CD4-positive, CD25-positive, alpha-beta regulatory T cell (primary cell): ENCODE data around the gene TMEM41A. TPM values are rescaled to one million over a fixed set of nuclear protein-coding genes. Genes with fewer than 3 reads are reported as not detected.
"Not testable (repeated sequence)": the region's sequence is repeated elsewhere in the genome, so short reads cannot be mapped to it uniquely, and the experiment has no call there.

ENCODE experiments used
- ATAC-seq, 2 donors: fragments of 150-1000 bp; cut with Tn5 transposase; one replicate each; pipeline ENCODE4 v1.10.0; 2021; ENCODE audit warnings: low read depth in 2 of 2, moderate number of reproducible peaks in 2 of 2, moderate library complexity in 1 of 2
- DNase-seq, 3 donors: peaks; one replicate each; pipeline versions ENCODE4 v3.0.0 to v3.0.0-alpha.2; 2012 to 2022; ENCODE audit warnings: mixed read lengths in 1 of 3
- H3K27ac ChIP-seq: one replicate; pipeline ENCODE4 v1.7.0; 2013; ENCODE audit warnings: mild to moderate bottlenecking, low read length; ENCODE audit not compliant: insufficient read depth, poor library complexity, severe bottlenecking
- H3K27me3 ChIP-seq: one replicate; pipeline ENCODE4 v1.7.0; 2013; ENCODE audit warnings: low read length; ENCODE audit not compliant: control insufficient read depth, insufficient read depth
- H3K36me3 ChIP-seq: one replicate; pipeline ENCODE4 v1.7.0; 2013; ENCODE audit warnings: mild to moderate bottlenecking, low read length, moderate library complexity; ENCODE audit not compliant: control insufficient read depth, insufficient read depth
- H3K4me1 ChIP-seq: 2 replicates; pipeline ENCODE4 v1.7.0; 2013; ENCODE audit warnings: mild to moderate bottlenecking, low read length; ENCODE audit not compliant: insufficient read depth, control insufficient read depth, poor library complexity, severe bottlenecking
- H3K4me3 ChIP-seq: one replicate; pipeline ENCODE4 v1.7.0; 2013; ENCODE audit warnings: low read depth, mild to moderate bottlenecking, low read length, moderate library complexity
- H3K9me3 ChIP-seq, 2 experiments: 1 replicate in 1 of 2; 2 replicates in 1 of 2; pipeline ENCODE4 v1.7.0; 2013; ENCODE audit warnings: low read length in 2 of 2, mild to moderate bottlenecking in 1 of 2, moderate library complexity in 1 of 2; ENCODE audit not compliant: control insufficient read depth in 2 of 2
- H3K27ac Mint-ChIP-seq, 3 donors: one replicate each; pipeline ENCODE4 v1.8.0; 2020 to 2022; ENCODE audit warnings: mild to moderate bottlenecking in 3 of 3, mixed read lengths in 3 of 3, moderate library complexity in 2 of 3
- H3K27me3 Mint-ChIP-seq: one replicate; pipeline ENCODE4 v1.8.0; 2022; ENCODE audit warnings: mild to moderate bottlenecking, mixed read lengths
- H3K36me3 Mint-ChIP-seq: one replicate; pipeline ENCODE4 v1.8.0; 2020; ENCODE audit warnings: mixed read lengths
- H3K4me1 Mint-ChIP-seq, 4 donors: one replicate each; pipeline ENCODE4 v1.8.0; 2020 to 2022; ENCODE audit warnings: mixed read lengths in 4 of 4, mild to moderate bottlenecking in 1 of 4
- H3K4me3 Mint-ChIP-seq, 4 donors: one replicate each; pipeline ENCODE4 v1.8.0; 2020 to 2022; ENCODE audit warnings: mild to moderate bottlenecking in 4 of 4, mixed read lengths in 4 of 4, moderate library complexity in 3 of 4
- H3K9me3 Mint-ChIP-seq, 7 donors: one replicate each; pipeline ENCODE4 v1.8.0; 2020 to 2022; ENCODE audit warnings: mixed read lengths in 7 of 7, mild to moderate bottlenecking in 3 of 7, moderate library complexity in 2 of 7
- polyA plus RNA-seq, 4 donors: library from polyadenylated mRNA; unstranded; fragments of 300-500 nt; fragmentation: Illumina TruSeq; gene quantifications; one replicate each; pipeline ENCODE4 v1.2.3, GENCODE V29; 2021
- total RNA-seq: library from RNA; stranded (reverse); gene quantifications from one replicate; pipeline ENCODE4 v1.2.3, GENCODE V29; 2022

TMEM41A gene
- total and polyA plus RNA-seq, 5 donors from 2014 or later, result 18.6 to 42.8 (median 22.0) TPM

DNA sequence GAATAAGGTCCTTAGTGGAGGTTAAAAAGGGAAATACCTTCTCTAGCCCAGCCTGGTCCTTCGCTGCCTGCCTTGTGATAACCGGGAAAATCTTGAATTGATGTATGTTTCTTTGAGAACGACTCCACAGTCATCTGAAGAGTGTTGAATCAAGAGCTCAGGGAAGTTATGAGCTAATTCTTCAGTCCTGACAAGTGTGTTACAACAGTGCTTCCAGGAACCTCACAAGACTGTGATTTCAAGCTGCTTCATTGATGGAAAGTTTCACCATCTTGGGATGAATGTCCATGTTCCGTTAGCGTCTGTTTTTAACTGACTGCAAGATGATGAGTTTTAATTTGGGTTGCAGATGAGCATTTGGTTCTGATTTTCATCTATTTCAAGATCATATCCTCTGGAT is 12.4 kb downstream of the TMEM41A start:
- H3K4me3 ChIP-seq, result no peak overlapping the region
- Mint-ChIP-seq H3K9me3 (peaks cover 0 to 1% (median 0%) of the 10 kb centered on the region in 7 donors), H3K27ac (peak overlapping the region in 1 of 3 donors; percentile 46), H3K27me3 (no peaks in the 10 kb centered on the region), H3K4me3 (no peak overlapping the region), H3K36me3 (peaks cover 43% of the 10 kb centered on the region), H3K4me1 (peaks cover 11 to 17% (median 13%) of the 10 kb centered on the region in 4 donors)
- no peaks in the 10 kb centered on the region for H3K27me3 ChIP-seq
- H3K4me1 ChIP-seq, result no peaks in the 10 kb centered on the region
- peaks cover 33% of the 10 kb centered on the region for H3K36me3 ChIP-seq
- H3K9me3 ChIP-seq, result no peaks in the 10 kb centered on the region
- ATAC-seq (no peak), DNase-seq (no peak)
- no peak overlapping the region for H3K27ac ChIP-seq

DNA sequence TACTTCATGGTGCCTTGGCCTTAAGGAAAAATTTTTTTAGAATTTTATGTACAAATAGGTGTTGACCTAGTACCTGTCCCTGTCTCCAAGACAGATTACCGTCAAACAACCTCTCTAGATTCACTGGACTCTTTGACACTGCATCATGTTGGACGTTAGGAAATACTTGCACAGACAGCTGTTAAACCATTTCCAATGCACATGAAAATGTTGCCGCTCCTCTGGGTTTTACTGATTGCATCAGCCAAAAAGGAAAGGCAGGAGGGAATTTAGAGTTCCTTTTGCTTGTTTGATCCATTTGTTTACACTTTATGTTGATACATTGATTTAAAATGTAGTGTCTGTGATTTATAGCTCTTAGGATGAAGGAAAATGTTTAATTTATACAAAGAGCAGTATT is 14.5 kb downstream of the TMEM41A start:
- peaks cover 9 to 17% (median 13%) of the 10 kb centered on the region in 4 donors for H3K4me1 Mint-ChIP-seq
- peaks cover 13% of the 10 kb centered on the region for H3K36me3 ChIP-seq
- no peak for DNase-seq
- H3K9me3 Mint-ChIP-seq, result peaks cover 0 to 3% (median 0%) of the 10 kb centered on the region in 7 donors
- H3K27ac Mint-ChIP-seq, result no peak overlapping the region
- H3K4me3 ChIP-seq, result no peak overlapping the region
- no peaks in the 10 kb centered on the region for H3K9me3 ChIP-seq
- ATAC-seq, result no peak
- H3K27me3 ChIP-seq, result no peaks in the 10 kb centered on the region
- H3K4me1 ChIP-seq, result no peaks in the 10 kb centered on the region
- H3K4me3 Mint-ChIP-seq, result no peak overlapping the region
- H3K27me3 Mint-ChIP-seq, result no peaks in the 10 kb centered on the region
- peaks cover 48% of the 10 kb centered on the region for H3K36me3 Mint-ChIP-seq
- H3K27ac ChIP-seq, result no peak overlapping the region

DNA sequence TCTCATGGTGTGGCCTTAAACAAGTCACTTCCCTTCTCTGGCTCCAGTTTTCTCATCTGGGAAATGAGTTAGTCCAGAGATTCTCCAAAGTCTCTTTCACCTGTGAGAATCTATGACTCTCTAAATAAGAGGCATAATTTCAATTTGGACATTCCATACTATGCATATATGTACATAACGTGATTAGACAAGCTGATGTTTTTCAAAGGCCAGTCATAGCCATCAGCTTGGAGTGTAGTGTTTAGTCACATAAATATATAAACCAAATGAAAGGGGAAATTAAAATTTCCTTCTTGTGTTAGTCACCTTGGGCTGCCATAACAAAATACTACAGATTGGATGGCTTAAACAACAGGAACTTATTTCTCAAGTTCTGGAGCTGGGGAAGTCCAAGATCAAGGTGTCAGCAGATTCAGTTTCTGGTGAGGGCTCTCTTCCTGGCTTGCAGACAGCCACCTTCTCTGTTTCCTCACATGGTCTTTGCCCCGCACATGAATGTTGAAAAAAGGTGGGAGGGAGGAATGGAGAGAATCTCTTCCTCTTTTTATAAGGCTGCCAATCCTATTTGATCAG is 19.4 kb downstream of the TMEM41A start:
- H3K27me3 Mint-ChIP-seq, result no peaks in the 10 kb centered on the region
- peaks cover 40% of the 10 kb centered on the region for H3K36me3 Mint-ChIP-seq

DNA sequence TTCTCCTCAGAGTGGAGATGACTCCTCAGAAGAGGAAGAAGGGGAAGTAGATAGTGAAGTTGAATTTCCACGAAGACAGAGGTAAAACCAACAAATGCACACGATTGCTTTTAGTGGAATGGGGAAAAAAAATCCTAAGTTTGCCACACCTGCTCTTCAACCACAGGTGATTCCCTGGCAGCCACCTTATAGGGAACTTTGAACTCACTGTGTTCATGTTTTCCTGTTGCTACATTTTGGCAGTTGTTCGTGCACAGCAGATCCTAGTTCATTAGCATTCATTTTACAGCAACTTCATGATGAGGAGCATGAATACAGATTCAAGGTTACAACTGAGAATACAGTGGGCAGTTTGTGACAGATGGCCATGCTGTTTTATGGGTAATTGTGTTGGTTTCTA is 21.5 kb downstream of the TMEM41A start:
- Histone ChIP-seq H3K9me3 (no peaks in the 10 kb centered on the region), H3K4me3 (no peak overlapping the region), H3K4me1 (no peaks in the 10 kb centered on the region), H3K27ac (no peak overlapping the region), H3K36me3 (no peaks in the 10 kb centered on the region), H3K27me3 (no peaks in the 10 kb centered on the region)
- H3K4me3 Mint-ChIP-seq, result no peak overlapping the region
- peaks cover 44% of the 10 kb centered on the region for H3K36me3 Mint-ChIP-seq
- H3K27ac Mint-ChIP-seq, result no peak overlapping the region
- H3K9me3 Mint-ChIP-seq, result peaks cover 0 to 2% (median 0%) of the 10 kb centered on the region in 7 donors
- H3K27me3 Mint-ChIP-seq, result no peaks in the 10 kb centered on the region
- no peak for ATAC-seq
- peaks cover 0 to 2% (median 0%) of the 10 kb centered on the region in 4 donors for H3K4me1 Mint-ChIP-seq
- DNase-seq, result no peak

More for the DNA sequence above, 19.4 kb downstream of the TMEM41A start:
- no peaks in the 10 kb centered on the region for H3K4me1 ChIP-seq
- no peak overlapping the region for H3K27ac Mint-ChIP-seq
- no peak overlapping the region for H3K4me3 ChIP-seq
- H3K36me3 ChIP-seq, result no peaks in the 10 kb centered on the region
- H3K9me3 ChIP-seq, result no peaks in the 10 kb centered on the region
- H3K4me3 Mint-ChIP-seq, result no peak overlapping the region
- H3K27ac ChIP-seq, result no peak overlapping the region
- H3K9me3 Mint-ChIP-seq, result peaks cover 0 to 2% (median 0%) of the 10 kb centered on the region in 7 donors
- no peak for ATAC-seq
- peaks cover 7 to 16% (median 10%) of the 10 kb centered on the region in 4 donors for H3K4me1 Mint-ChIP-seq
- DNase-seq, result no peak
- H3K27me3 ChIP-seq, result no peaks in the 10 kb centered on the region

DNA sequence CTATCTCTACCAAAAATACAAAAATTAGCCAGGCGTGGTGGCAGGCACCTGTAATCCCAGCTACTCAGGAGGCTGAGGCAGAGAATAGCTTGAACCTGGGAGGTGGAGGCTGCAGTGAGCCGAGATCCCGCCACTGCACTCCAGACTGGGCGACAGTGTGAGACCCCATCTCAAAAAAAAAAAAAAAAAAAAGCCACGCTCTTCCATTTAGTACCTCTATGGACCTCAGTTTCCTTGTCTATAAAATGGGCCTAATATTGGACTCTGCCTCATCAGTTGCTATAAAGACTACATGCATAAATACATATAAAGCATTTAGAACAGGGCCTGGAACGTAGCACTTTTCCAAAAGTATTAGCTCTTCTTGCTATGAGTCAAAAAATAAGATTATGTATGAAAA is 23.9 kb downstream of the TMEM41A start:
- not testable (repeated sequence) for ATAC-seq, H3K27ac ChIP-seq

DNA sequence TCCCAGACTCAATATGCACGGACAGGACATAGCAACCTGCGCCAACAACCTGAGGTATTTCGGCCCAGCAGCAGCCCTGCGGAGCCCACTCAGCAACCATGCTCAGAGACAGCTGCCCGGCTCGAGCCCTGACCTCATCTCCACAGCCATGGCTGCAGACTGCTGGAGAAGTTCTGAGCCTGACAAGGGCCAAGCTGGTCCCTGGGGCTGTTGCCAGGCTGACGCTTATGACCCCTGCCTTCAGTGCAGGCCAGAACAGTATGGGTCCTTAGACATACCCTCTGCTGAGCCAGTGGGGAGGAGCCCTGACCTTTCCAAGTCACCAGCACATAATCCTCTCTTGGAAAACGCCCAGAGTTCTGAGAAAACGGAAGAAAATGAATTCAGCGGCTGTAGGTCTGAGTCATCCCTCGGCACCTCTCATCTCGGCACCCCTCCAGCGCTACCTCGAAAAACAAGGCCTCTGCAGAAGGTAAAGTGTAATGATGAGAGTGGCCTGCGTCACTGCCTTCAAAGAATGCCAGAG is 25.5 kb downstream of the TMEM41A start:
- no peaks in the 10 kb centered on the region for H3K4me1 Mint-ChIP-seq
- DNase-seq, result no peak
- H3K9me3 Mint-ChIP-seq, result no peaks in the 10 kb centered on the region
- no peaks in the 10 kb centered on the region for H3K4me1 ChIP-seq
- no peaks in the 10 kb centered on the region for H3K27me3 Mint-ChIP-seq
- peaks cover 26% of the 10 kb centered on the region for H3K36me3 Mint-ChIP-seq
- no peaks in the 10 kb centered on the region for H3K9me3 ChIP-seq
- H3K27ac Mint-ChIP-seq, result peak overlapping the region in 1 of 3 donors; percentile 32
- H3K36me3 ChIP-seq, result no peaks in the 10 kb centered on the region
- H3K27me3 ChIP-seq, result no peaks in the 10 kb centered on the region
- H3K27ac ChIP-seq, result no peak overlapping the region
- H3K4me3 ChIP-seq, result no peak overlapping the region
- no peak for ATAC-seq
- no peak overlapping the region for H3K4me3 Mint-ChIP-seq

More for the DNA sequence above, 23.9 kb downstream of the TMEM41A start:
- not testable (repeated sequence) for H3K4me3 Mint-ChIP-seq, H3K4me1 ChIP-seq, H3K36me3 ChIP-seq, H3K9me3 ChIP-seq, H3K27me3 ChIP-seq, DNase-seq, H3K4me1 Mint-ChIP-seq, H3K27me3 Mint-ChIP-seq, H3K27ac Mint-ChIP-seq, H3K4me3 ChIP-seq, H3K9me3 Mint-ChIP-seq
- H3K36me3 Mint-ChIP-seq, result peaks cover 28% of the 10 kb centered on the region

DNA sequence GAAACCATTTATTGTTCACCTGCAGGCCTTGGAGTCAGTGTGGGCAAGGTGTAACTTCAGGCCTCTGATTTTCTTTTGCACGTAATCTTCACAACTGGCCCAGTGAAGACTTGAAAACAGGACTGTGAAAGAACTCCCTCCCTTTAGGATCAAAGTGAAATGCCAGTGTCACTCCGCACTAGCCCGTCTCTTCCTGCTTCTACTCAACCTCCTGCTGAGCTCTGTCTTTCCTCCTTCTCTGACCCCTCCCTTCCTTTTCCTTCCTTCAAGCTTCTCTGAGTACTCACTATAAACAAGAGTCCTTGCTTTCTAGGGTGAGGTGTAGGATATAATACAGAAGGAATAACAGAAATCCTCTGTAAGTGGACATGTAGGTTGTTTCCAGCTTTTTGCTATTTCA is 28.5 kb downstream of the TMEM41A start:
- no peak for ATAC-seq
- no peak overlapping the region for H3K4me3 Mint-ChIP-seq
- Histone ChIP-seq H3K4me1 (no peaks in the 10 kb centered on the region), H3K9me3 (no peaks in the 10 kb centered on the region), H3K4me3 (no peak overlapping the region), H3K36me3 (no peaks in the 10 kb centered on the region), H3K27me3 (no peaks in the 10 kb centered on the region), H3K27ac (no peak overlapping the region)
- peak overlapping the region in 1 of 3 donors; percentile 49 for H3K27ac Mint-ChIP-seq
- DNase-seq, result no peak
- H3K4me1 Mint-ChIP-seq, result no peaks in the 10 kb centered on the region
- no peaks in the 10 kb centered on the region for H3K9me3 Mint-ChIP-seq
- peaks cover 16% of the 10 kb centered on the region for H3K36me3 Mint-ChIP-seq
- H3K27me3 Mint-ChIP-seq, result no peaks in the 10 kb centered on the region

DNA sequence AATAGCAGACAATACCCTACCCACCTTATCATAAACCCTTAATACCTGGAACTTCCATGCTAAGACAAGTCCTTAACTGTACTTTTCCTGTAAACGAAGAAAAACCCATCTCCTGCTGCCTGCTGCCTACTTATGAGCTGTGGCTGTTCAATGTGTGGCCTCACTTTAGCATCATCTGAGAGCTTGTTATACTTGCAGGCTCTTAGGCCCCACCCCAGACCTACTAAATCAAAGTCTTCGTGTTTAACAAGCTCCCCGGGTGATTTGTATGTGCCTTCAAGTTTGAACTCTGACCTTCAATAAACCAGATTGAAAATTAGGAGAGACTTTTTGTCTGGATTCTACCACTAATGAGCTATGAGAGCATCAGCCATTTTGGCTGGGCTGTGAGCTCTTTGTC is 29.3 kb downstream of the TMEM41A start:
- H3K27ac Mint-ChIP-seq, result no peak overlapping the region
- no peak overlapping the region for H3K4me3 ChIP-seq
- no peaks in the 10 kb centered on the region for H3K9me3 Mint-ChIP-seq
- no peak overlapping the region for H3K27ac ChIP-seq
- H3K4me1 ChIP-seq, result no peaks in the 10 kb centered on the region
- H3K4me3 Mint-ChIP-seq, result no peak overlapping the region
- no peaks in the 10 kb centered on the region for H3K27me3 ChIP-seq
- no peaks in the 10 kb centered on the region for H3K27me3 Mint-ChIP-seq
- no peaks in the 10 kb centered on the region for H3K4me1 Mint-ChIP-seq
- DNase-seq, result no peak
- H3K36me3 Mint-ChIP-seq, result peaks cover 11% of the 10 kb centered on the region
- no peak for ATAC-seq
- H3K36me3 ChIP-seq, result no peaks in the 10 kb centered on the region
- H3K9me3 ChIP-seq, result no peaks in the 10 kb centered on the region
